Measurements from ENCODE around the gene ACP4.
"Not testable (repeated sequence)": the region's sequence is repeated elsewhere in the genome, so short reads cannot be mapped to it uniquely, and the experiment has no call there.

The ACP4 gene

DNA sequence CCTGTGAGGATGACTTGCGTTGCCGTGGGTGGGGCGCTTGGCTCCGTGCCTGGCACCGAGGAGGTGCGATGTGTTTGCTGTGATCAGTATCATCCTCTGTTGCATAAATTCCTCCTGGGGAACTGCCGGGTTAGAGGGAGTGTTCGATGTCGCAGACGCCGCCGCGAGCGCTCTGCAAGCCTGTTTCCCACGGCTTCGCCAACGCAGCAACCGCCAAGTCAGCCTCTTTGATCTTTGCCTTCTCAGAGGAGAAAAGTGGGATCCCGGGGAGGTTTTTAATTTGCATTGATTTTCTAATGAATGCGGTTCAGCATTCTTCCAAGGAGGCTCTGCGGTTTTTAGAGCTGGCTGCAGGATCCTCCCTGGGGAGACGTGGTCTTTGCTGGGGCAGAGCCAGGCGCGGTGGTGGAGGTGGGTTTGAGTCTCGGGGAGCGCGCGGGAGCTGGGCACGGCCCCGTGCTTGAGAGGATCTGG is 12.3 kb upstream of the ACP4 start:
- no peak for DNase-seq

DNA sequence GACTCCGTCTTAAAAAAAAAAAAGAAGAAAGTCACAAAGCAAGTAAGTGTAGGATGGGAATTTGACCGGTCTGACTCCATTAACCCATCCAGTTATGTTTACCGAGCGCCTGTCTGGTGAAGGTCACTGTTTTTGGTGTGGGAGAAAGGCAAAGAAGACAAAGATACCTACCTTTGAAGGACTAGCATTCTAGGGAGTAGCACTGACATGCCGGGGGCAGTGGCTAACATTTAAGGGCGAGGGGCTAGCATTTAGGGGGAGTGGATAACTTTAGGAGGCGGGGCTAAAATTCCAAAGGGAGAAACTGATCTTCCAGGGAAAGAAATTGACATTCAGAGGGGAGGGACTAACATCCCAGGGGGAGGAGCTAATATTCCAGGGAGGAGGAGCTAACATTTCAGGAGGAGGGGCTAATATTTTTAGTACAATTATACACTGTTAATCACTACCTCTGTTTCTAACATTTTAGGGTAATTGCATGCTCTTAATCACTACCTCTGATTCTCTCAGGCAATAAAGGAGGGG is 11.2 kb upstream of the ACP4 start:
- DNase-seq, result no peak

DNA sequence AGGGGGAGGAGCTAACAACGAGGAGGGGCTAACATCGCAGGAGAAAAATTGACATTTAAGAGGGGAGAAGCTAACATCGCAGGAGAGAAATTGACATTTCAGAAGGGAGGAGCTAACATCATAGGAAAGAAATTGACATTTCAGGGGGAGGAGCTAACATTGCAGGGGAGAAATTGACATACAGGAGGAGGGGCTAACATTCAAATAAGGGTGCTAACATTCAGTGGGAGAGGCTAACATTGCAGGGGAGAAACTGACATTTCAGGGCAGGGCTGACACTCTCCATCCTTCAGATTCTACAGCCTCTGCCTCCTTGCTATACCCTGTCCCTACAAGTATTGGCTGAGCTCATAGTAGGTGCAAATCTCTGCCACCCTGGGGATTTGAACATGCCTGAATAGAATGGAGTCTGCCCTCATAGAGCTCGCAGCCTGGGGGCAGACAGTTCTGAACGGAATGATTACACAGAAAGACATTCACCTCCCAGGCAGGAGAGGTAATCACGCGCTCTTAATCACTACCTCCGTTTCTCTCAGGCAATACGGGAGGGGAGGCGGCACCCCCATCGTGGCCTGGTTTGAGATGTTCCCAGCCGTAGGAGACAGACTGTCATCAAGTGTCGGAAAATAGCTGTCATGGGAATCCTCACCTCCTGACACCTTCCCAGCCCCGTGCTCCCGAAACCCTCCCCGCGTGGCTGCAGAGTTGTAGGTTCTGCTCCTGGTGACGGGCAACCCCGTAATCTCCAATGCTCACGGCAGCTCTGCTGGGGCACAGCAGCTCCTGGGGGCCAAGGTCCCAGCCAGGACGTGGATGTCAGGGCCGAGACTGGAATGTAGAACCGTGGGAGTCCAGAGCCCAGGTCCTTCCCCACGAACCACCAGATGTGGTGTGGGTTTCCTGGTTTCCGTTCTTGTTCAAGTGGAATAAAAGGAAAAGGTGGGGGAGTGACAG is 10.4 kb upstream of the ACP4 start:
- no peak for DNase-seq

DNA sequence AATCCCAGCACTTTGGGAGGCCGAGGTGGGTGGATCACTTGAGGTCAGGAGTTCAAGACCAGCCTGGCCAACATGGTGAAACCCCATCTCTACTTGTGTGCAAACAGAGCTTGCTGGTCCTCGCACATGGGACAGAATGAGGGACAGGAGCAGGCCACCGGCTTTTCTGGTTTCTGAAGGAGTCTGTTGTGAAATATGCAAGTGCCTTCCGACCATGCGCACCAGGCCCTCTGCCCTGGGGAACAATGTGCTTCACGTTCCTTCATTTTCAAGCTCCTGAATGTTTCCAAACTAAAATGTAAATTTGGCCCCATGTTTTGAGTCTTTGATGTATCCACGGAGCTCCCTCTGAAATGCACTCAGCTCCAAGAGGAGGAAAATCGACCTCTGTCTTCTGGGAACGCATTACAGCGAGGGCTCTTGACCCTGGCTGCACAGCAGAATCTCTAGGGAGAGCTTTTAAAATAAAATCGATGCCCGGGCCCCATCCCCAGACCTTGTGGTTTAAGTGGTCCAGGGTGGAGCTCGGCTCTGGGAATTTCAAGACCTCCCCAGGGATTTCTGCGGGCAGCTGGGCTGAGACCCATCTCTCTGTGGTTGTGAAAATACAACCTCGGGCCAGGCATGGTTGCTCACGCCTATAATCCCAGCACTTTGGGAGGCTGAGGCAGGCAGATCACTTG is 9.3 kb upstream of the ACP4 start:
- no peak for DNase-seq

DNA sequence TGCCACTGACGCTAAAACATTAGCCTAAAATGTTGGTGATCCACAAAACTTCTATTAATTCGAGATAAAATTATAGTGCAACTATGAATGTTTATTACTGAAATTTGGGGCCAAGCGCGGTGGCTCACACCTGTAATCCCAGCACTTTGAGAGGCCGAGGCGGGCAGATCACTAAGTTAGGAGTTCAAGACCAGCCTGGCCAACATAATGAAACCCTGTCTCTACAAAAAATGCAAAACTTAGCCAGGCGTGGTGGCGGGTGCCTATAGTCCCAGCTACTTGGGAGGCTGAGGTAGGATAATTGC is 6.4 kb upstream of the ACP4 start:
- not testable (repeated sequence) for DNase-seq

DNA sequence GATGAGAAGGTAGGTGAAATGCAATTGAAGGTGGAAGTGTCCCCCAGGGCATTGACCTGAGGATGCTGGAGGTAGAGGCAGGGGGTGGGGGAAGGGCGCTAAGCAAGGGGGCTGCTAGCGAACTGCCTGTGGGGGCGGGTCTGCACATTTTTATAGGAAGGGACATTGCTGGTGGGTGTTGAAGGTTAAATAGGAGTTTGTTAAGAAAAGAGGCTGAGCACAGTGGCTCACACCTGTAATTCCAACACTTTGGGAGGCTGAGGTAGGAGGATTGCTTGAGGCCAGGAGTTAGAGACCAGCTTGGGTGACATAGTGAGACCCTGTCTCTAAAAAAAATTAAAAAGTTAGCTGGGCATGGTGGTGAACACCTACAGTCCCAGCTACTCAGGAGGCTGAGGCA is 5.5 kb upstream of the ACP4 start:
- no peak for DNase-seq

DNA sequence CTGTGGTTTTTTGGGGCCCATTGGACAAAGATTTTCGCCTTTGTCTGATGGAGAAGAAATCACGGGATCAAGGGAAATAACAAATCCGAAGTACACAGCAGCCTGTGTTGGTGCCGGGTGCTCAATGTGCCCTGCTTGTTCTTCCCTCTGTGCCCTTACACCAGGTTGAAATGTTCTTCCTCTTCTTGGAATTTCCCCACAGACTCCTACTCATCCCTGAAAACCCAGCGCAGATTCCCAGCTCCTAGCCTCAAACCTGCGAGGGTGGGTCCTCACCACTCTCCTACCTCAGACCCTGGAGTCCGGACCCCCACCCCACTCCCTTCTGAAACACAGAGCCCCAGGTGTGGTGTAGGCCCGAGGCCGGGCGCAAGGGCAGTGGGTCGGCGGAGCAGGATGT is 4.9 kb upstream of the ACP4 start:
- no peak for DNase-seq

DNA sequence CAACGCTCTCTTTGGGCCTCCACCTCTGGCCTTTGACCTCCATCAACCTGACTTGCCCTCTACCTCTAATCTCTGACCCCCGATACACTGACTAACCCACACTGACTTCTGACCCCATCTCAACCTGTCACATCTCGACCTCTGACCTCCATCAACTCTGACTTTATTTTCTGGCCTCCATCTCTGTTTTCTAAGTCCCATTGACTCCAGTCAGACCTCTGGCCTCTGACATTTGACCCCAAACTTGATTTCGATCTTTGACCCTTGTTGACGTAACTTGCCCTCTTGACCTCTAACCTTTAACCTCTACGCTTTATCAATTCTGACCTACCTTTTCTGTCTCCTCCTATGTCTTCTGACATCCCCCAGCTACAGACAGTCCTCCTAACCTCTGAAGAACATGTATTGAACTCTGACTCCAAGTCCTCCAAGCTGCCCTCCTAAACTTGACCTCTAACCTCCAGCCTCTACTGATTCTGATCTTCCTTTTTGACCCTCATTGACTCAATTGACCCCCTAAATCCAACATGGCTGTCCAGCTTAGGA is 780 bp downstream of the ACP4 start:
- DNase-seq, result no peak

DNA sequence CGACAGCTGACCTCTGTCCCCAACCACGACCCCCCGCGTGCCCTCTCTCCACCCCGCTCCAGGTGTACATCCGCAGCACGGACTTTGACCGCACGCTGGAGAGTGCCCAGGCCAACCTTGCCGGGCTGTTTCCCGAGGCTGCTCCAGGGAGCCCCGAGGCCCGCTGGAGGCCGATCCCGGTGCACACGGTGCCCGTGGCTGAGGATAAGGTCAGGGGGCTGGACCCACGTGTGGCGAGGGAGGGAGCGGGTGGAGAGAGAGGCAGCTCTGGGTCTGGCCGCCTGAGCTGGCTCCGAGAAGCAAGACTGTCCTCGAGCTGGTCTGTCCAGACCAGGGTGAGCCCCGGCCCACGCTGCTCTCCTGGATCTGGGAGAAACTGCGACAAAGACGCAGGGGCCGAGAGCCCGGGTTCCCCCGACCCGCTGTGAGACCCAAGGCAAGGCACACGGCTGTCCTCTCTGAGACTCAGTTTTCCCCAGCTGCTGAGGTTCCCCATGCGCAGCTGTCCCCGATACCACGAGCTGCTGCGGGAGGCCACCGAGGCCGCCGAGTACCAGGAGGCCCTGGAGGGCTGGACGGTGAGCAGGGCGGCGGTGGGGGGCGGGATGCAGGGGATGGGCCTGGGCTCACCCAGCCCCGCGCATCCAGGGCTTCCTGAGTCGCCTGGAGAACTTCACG is 1.5 kb downstream of the ACP4 start:
- no peak for DNase-seq

DNA sequence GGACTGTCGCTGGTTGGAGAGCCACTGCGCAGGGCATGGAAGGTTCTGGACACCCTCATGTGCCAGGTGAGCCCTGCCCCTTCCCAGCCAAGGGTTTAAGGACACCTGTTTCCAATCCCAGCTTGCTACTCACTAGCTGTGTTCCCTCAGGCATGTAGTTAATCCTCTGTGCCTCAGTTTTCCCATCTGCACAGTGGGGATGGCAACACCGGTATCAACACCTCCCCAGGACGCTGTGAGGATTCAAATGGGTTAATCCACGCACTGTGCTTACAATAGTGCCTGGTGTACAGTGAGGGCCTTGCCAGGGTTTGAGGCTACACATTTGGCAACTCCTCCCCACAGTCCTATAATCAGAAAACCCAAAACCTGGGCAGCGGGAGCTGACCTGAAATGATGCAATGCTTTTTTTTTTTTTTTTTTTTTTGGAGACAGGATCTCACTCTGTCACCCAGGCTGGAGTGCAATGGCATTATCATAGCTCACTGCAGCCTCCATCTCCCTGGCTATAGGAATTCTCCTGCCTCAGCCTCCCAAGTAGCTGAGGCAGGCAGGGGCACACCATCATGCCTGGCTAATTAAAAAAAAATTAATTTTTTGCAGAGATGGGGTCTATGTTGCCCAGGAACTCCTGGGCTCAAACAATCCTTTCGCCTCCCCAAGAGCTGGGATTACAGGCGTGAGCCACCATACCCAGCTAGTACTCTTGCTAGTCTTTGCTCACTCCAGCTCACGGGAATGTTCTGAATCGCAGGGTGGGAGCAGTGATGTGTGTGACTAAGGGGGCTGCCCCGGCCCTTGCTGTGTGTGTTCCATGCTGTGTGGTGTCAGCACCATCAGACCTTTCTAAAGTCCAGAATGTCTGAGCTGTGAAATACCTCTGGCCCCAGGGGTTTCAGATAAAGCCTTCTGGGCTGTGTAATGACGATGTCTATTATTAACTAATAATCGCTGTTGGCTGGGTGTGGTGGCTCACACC is 2.3 kb downstream of the ACP4 start:
- DNase-seq, result no peak

DNA sequence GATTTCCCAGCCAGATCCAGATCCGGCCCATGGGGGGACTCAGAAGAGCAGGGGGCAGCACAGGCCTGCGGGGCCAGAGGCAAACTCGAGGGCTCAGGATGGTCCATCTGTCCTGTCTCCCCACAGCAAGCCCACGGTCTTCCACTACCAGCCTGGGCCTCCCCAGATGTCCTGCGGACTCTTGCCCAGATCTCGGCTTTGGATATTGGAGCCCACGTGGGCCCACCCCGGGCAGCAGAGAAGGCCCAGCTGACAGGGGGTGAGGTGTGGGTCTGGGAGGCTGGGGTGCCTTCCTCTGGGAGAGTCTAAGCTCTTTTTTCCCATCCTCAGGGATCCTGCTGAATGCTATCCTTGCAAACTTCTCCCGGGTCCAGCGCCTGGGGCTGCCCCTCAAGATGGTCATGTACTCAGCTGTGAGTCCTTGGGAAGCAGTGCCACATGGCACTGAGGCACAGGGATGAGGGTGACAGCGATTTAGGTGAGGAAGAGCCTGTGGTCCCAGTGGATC is 3.4 kb downstream of the ACP4 start:
- no peak for DNase-seq

DNA sequence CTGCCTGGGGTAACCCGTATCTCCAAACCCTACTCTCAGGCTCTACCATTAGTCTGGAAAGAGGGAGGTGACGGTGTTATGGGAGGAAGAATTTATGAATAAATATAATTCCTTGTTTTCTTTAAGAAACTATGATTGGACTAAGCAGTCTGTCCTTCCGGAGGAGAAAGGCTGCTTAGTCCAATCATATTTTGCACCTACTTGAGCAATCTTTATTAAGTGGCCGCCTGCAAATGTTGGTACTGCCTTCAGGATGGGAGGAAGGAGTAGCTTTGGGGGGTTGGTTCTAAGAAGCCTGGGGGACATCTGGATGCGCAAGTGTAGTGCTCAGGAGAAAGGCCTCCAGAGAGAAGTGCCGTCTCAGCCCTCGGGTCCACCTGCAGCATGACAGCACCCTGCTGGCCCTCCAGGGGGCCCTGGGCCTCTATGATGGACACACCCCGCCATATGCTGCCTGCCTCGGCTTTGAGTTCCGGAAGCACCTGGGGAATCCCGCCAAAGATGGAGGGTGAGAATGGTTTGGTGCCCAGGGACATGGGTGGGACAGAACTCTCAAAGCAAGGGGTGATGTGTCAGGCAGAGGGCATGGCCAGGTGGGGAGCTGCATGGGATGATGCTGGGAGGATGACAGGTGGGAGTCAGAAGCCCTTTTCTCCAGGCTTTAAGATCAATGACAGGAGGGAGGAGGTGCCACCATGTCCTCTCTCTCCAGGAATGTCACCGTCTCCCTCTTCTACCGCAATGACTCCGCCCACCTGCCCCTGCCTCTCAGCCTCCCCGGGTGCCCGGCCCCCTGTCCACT is 4.1 kb downstream of the ACP4 start:
- no peak for DNase-seq

DNA sequence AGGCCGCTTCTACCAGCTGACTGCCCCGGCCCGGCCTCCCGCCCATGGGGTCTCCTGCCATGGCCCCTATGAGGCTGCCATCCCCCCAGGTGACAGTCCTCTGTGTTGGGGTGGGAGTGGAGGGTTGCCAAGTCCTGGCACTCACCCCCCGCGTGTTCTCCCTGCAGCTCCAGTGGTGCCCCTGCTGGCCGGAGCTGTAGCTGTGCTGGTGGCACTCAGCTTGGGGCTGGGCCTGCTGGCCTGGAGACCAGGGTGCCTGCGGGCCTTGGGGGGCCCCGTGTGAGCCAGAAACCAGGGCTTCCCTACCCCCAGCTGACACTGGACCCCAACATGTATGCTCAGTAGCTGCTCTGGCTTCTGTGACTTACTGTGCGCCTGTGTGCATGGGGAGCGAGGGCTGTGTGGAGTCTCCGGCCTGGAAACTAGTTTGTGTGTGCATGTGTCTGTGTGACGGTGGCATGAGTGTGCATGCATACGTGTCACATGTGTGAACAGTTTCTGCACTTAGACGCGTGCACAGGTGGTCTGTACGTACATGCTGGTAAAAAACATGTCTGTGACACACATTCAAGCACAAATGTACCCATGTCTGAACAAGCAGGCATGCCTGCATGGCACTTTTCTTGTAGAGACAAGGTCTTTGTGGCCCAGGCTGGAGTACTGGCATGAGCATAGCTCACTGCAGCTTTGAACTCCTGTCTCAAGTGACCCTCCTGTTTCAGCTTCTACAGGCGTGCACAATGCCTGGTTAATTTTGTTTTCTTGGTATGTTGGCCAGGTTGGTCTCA is 4.9 kb downstream of the ACP4 start:
- DNase-seq, result no peak

DNA sequence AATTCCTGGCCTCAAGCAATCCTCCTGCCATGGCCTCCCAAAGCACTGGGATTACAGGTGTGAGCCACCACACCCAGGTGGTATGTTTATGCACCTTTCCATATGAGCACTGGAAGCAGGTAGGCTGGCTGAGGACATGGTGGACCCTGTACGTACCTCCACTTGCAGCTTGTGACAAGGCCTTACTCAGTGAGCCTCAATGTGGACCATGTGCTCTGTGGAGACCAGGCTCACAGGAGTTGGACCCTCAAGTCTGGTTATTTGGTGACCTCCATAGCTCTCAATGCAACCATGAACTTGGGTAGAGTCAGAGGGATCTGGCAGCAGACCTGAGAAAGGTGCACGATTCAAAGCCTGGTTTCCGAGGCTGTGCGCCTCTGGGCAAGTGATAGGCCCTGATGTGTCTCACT is 5.5 kb downstream of the ACP4 start:
- DNase-seq, result no peak

DNA sequence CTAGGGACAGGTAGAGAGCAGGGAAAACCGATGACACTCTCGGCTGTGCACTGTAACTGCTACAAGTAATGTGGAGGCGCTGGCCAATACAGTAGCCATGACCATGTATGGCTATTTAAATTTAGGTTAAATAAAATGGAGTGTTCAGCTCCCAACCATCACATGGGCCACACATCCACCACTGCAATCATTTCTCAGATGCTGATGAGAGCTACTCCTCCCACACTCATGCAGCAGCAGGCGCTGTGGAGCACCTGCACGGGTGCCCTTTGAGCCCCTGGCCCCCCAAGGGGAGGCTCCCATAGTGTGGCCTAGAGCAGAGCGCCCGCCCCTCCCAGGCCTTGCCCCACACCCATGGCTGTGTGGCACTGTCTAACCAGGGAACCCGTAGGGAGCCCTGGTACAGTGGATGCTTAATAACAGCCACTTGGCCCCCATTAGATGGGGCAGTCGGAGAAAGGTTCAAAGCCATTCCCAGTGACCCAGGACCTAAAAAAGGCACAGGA is 6.0 kb downstream of the ACP4 start:
- no peak for DNase-seq

DNA sequence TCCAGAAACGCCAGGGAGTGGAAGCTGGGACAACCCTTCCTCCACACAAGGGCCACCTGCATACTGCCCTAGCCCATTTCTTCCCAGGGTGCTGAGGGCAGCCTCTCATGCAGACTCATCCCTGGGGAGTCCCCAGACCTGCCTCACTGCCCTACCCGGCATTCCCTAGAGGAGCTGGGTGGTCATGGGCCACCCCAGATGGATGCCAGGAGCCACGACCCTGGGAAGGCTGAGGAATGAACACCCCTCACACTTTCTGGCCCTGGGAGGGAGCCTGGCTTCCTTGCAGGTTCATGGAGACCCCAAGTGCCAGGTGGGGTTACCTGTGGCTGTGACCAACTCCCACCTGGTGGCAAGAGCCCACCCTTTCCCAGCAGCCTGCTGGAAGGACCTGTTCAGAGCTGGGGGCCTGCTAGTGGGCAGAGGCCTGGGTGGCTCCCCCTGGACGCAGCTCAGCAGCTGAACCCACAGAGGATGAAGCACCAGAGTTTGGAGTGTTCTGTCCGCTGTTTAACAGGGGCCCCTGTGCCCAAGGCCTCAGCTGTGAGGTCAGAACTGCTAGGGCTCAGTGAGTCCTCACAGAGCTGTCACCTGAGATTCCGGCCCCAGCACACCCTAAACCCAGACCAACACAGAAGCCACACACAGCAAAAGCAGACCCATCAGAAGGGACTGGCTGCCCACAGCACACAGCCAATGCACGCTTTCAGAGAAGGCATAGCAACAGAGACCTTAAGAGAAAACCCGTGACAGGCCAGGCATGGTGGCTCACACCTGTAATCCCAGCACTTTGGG is 6.6 kb downstream of the ACP4 start:
- DNase-seq, result no peak

DNA sequence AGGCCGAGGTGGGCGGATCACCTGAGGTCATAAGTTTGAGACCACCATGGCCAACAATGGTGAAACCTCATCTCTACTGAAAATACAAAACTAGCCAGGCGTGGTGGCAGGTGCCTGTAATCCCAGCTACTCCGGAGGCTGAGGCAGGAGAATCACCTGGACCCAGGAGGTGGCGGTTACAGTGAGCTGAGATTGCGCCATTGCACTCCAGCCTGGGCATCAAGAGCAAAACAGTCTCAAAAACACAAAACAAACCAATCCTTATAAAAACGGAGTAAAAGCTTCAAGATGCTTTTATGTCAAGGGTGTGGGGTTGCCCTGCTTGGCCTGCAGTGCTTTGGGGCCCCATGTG is 7.2 kb downstream of the ACP4 start:
- no peak for DNase-seq

DNA sequence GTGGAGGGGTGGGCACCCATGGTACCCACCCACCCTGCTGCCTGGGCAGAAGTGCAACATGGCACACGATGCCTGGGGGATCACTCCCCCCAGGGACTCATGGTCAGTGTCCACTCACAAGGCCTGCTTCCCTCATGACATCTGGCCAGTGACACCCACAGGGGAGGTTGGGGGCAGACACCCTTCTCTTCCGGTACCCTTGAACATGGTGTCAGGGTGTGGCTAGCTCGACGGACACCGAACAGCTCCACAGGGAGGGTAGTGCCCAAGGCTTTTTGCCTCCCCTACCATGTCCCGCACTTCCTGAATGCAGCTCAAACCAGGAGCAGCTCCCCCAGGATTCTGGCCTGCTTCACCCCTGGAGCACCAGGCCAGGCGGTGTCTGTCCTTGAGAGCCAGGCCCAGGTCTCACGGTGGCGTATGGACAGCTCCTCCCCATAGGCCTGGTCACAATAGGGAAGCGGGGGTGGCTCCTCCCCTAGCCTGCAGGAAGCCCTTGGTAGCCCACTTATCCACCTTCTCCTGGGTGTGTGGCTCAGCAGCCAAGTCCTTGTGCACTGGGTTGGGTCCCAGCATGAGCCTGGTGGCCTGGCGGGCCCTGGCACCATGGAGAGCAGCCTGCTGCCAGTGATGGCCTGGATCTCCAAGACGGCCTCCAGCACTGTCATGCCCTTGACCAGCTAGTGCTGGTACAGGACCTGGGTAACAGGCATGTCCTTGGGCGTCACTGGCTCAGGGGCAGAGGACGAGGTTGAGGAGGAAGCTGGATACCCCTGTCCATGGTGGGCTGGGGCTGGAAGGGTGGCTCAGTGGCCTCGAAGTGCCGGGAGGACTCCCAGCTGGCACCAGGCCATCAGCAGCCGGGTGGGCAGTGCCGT is 7.8 kb downstream of the ACP4 start:
- DNase-seq, result no peak
